Panc1 (cell line): ENCODE results near the gene INO80.

Experiments
- CTCF ChIP-seq: fragments of 450-650 bp; IDR thresholded peaks from 2 replicates; pipeline ENCODE4 v1.5.1; 2017; ENCODE audit warnings: mild to moderate bottlenecking
- POLR2AphosphoS5 ChIP-seq: IDR thresholded peaks from 2 replicates; pipeline ENCODE4 v1.6.1; 2012; ENCODE audit warnings: mild to moderate bottlenecking, low read depth, low read length, moderate library complexity

GRCh38 chr15:40937762-40938535 lies 178.1 kb downstream of the INO80 start:
- TF ChIP-seq CTCF (peak; percentile 74), POLR2AphosphoS5 (no peak)
